T-helper 2 cell treated with Interferon-gamma antibody and Interleukin-4, amounts not matched to agents 5 μg/mL and 100 μg/mL, for 36 hours (primary cell): ENCODE data around the gene CPT1B.
A peak's percentile ranks its signal among the peaks of the same experiment; 100 is the strongest.

ENCODE experiments used
- DNase-seq: peaks from one replicate; pipeline ENCODE4 v3.0.0; 2021; ENCODE audit warnings: low spot score
- H3K27ac Mint-ChIP-seq: one replicate; pipeline ENCODE4 v1.8.0; 2021; ENCODE audit warnings: mild to moderate bottlenecking, mixed read lengths
- H3K27me3 Mint-ChIP-seq: one replicate; pipeline ENCODE4 v1.8.0; 2021; ENCODE audit warnings: low read depth, mixed read lengths
- H3K36me3 Mint-ChIP-seq: one replicate; pipeline ENCODE4 v1.8.0; 2021; ENCODE audit warnings: low read depth, mixed read lengths
- H3K4me1 Mint-ChIP-seq: one replicate; pipeline ENCODE4 v1.8.0; 2021; ENCODE audit warnings: low read depth, mixed read lengths
- H3K4me3 Mint-ChIP-seq: one replicate; pipeline ENCODE4 v1.8.0; 2022; ENCODE audit warnings: mild to moderate bottlenecking, moderate library complexity, mixed read lengths
- H3K9me3 Mint-ChIP-seq: one replicate; pipeline ENCODE4 v1.8.0; 2021; ENCODE audit warnings: mixed read lengths

The CPT1B gene

DNA sequence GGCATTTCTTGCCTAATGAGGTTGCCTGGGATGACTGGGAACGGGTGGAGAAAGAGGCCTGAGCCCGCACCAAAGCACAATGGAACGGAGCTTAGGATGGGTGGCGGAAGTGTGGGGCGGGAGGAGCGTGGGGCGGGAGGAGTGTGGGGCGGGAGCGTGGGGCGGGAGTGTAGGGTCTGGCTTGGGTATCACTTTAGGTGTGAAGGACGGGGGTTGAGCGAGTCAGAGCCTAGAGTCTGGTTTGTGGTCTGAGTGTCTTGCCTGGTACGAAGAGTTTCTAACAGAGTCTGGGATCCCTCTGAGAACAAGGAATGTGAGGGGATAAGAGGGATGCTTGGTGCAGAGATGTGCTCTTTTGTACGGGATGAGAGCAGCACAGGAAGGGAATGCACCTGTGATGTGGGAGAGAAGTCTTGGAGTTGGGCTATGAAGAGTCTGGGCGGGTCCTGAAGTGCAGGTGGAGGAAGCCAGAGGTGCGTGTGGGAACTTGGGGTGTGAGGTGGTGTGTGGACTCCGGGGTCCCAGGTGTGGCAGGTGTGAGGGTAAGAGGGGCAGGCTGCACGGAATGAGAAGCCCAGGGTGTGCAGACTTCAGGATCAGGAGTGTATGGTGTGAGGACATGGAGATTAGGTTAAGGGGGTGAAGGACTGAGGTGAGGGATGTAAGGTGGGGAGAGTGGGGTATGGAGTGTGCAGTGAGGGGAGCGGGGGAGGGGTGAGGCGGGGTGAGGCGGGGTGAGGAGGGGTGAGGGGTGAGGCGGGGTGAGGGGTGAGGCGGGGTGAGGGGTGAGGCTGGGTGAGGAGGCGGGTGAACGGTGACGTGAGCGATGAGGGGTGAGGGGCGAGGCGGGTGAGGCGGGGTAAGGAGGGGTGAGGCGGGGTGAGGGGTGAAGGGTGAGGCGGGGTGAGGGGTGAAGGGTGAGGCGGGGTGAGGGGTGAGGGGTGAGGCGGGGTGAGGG is 16.5 kb downstream of the CPT1B start:
- H3K4me1 Mint-ChIP-seq = peaks cover 19% of the 10 kb centered on the region
- no peaks in the 10 kb centered on the region for H3K9me3 Mint-ChIP-seq
- peaks cover 24% of the 10 kb centered on the region for H3K27me3 Mint-ChIP-seq
- H3K4me3 Mint-ChIP-seq = peak overlapping the region; percentile 56
- H3K27ac Mint-ChIP-seq = peak overlapping the region; percentile 71
- no peaks in the 10 kb centered on the region for H3K36me3 Mint-ChIP-seq
- DNase-seq = no peak

DNA sequence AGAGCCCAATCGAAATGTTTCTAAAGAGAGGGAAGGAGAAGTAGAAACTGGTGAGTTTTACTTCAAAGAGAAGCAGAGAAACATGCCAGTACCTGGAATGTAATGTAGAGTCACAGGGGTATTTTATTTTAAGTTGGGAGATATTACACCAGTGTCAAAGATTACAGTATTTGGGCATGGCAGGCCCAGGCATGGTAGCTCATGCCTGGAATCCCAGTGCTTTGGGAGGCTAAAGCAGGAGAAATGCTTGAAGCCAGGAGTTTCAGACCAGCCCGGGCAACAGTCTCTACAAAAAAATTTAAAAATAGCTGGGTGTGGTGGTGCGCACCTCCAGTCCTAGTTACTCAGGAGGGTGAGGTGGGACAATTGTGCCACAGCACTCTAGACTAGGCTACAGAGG is 18.2 kb downstream of the CPT1B start:
- Mint-ChIP-seq H3K4me1 (peaks cover 19% of the 10 kb centered on the region), H3K9me3 (no peaks in the 10 kb centered on the region), H3K36me3 (no peaks in the 10 kb centered on the region), H3K4me3 (no peak overlapping the region), H3K27ac (no peak overlapping the region), H3K27me3 (peaks cover 29% of the 10 kb centered on the region)
- no peak for DNase-seq

- DNase-seq = no peak
- Mint-ChIP-seq H3K4me3 (no peak overlapping the region), H3K9me3 (no peaks in the 10 kb centered on the region), H3K27me3 (peaks cover 20% of the 10 kb centered on the region), H3K4me1 (peaks cover 6% of the 10 kb centered on the region), H3K27ac (no peak overlapping the region), H3K36me3 (no peaks in the 10 kb centered on the region)
These were observed 21.5 kb downstream of the CPT1B start for GRCh38 chr22:50556703-50557102.

GRCh38 chr22:50553310-50553709 is 24.9 kb downstream of the CPT1B start:
- Mint-ChIP-seq H3K27me3 (peaks cover 6% of the 10 kb centered on the region), H3K4me3 (no peak overlapping the region), H3K4me1 (peaks cover 2% of the 10 kb centered on the region), H3K9me3 (no peaks in the 10 kb centered on the region), H3K27ac (no peak overlapping the region), H3K36me3 (no peaks in the 10 kb centered on the region)
- no peak for DNase-seq

DNA sequence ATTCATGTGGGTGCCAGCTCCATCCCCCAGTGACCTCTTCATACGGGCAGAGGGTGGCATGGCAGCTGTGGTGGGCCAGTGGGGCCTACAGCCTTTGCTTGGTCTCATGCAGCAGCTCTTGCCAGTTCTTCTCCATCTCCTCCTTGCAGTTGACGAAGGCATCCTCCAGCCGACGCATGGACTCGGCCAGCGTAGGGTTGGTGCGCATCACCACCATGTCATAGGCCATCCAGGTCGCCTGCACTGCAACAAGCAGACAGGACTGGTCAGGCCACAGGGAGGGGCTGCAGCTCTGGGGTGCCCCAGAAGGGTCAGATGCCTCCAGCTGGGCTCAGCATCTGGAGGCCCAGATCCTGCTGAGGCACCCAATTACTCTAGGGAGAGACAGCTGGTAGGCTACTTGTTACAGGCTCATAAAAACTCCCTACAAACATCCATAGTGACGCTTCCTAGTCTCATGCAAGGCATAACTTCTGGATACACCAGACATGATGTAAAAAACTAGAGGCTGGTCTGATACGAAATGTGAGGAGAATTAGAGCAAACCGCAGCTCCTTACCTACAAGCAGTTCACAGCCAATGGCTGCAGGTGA is 27.0 kb downstream of the CPT1B start:
- peaks cover 5% of the 10 kb centered on the region for H3K4me1 Mint-ChIP-seq
- H3K27ac Mint-ChIP-seq = no peak overlapping the region
- H3K9me3 Mint-ChIP-seq = no peaks in the 10 kb centered on the region
- H3K36me3 Mint-ChIP-seq = no peaks in the 10 kb centered on the region
- H3K27me3 Mint-ChIP-seq = peaks cover 1% of the 10 kb centered on the region
- DNase-seq = no peak
- H3K4me3 Mint-ChIP-seq = no peak overlapping the region

DNA sequence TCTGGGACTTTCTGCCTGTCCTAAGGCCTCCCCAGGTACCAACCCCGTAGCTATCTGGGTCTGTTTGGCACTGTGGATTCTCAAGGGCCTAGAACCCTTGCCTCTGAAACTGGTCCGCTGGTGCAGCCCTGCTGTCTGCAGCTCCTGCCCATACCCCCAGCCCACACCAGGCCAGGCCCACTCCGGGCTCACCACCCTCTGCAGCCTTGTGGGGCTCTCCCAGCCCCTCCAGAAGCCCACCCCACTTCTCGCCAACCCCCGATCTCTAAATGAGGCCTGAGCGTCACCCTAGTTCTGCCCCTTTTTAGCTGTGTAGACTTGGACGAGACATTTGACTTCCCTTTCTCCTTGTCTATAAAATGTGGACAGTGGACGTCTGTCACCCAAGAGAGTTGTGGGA is 27.8 kb downstream of the CPT1B start:
- H3K4me3 Mint-ChIP-seq = peak overlapping the region; percentile 70
- H3K36me3 Mint-ChIP-seq = no peaks in the 10 kb centered on the region
- no peaks in the 10 kb centered on the region for H3K27me3 Mint-ChIP-seq
- H3K9me3 Mint-ChIP-seq = no peaks in the 10 kb centered on the region
- H3K4me1 Mint-ChIP-seq = peaks cover 11% of the 10 kb centered on the region
- DNase-seq = no peak
- H3K27ac Mint-ChIP-seq = peak overlapping the region; percentile 79

DNA sequence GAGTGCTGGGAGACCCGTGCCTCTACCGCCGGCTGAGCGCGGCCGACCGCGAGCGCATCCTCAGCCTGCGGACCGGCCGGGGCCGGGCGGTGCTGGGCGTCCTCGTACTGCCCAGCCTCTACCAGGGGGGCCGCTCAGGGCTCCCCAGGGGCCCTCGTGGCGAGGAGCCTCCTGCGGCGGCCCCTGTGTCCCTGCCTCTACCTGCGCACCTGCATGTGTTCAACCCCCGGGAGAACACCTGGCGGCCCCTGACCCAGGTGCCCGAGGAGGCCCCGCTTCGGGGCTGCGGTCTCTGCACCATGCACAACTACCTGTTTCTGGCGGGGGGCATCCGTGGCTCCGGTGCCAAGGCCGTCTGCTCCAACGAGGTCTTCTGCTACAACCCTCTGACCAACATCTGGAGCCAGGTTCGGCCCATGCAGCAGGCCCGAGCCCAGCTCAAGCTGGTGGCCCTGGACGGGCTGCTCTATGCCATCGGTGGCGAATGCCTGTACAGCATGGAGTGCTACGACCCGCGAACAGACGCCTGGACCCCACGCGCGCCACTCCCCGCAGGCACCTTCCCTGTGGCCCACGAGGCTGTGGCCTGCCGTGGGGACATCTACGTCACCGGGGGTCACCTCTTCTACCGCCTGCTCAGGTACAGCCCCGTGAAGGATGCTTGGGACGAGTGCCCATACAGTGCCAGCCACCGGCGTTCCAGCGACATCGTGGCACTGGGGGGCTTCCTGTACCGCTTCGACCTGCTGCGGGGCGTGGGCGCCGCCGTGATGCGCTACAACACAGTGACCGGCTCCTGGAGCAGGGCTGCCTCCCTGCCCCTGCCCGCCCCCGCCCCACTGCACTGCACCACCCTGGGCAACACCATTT is 29.1 kb downstream of the CPT1B start:
- Mint-ChIP-seq H3K27ac (peak overlapping the region; percentile 71), H3K4me1 (peaks cover 23% of the 10 kb centered on the region), H3K27me3 (no peaks in the 10 kb centered on the region), H3K4me3 (peak overlapping the region; percentile 69), H3K9me3 (no peaks in the 10 kb centered on the region), H3K36me3 (no peaks in the 10 kb centered on the region)
- DNase-seq = no peak

- DNase-seq = no peak
- Mint-ChIP-seq H3K27ac (peak overlapping the region; percentile 84), H3K4me3 (peak overlapping the region; percentile 50), H3K27me3 (no peaks in the 10 kb centered on the region), H3K36me3 (no peaks in the 10 kb centered on the region), H3K4me1 (peaks cover 23% of the 10 kb centered on the region), H3K9me3 (no peaks in the 10 kb centered on the region)
These were observed 29.9 kb downstream of the CPT1B start for GRCh38 chr22:50548040-50548920.

DNA sequence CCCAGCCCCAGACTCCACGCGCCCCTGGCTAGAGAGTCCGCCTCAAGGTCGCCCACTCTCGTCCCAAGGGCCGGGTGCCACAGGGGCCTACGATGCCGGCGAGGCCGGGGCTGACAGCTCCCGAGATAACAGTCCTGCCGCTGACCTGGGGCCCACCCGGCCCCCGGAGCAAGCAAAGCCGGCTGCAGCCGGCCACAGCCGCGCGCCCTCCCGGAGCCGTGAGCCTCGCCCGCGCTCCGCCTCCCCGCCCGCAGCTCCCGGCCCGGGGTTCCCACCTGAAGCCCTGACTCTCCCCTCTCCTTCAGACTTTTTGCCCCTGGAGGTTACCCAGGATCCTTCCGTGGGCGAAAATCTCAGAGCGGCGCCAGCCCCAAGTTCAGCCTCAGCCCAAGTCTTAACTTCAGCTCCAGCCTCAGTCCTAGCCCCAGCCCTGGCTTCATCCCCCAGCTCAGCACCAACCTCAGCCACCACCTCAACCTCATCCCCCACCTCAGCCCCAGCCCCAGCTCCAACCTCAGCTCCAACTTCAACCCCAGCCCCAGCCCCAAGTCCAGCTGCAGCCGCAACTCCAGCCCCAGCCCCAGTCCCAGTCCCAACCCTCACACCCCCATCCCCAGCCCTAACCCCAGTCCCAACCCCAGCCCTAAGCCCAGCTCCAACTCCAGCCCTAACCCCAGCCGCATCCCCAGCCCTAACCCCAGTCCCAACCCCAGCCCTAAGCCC is 30.8 kb downstream of the CPT1B start:
- Mint-ChIP-seq H3K36me3 (no peaks in the 10 kb centered on the region), H3K27ac (peak overlapping the region; percentile 72), H3K27me3 (no peaks in the 10 kb centered on the region), H3K9me3 (no peaks in the 10 kb centered on the region), H3K4me3 (peak overlapping the region; percentile 36), H3K4me1 (peaks cover 26% of the 10 kb centered on the region)
- DNase-seq = no peak

DNA sequence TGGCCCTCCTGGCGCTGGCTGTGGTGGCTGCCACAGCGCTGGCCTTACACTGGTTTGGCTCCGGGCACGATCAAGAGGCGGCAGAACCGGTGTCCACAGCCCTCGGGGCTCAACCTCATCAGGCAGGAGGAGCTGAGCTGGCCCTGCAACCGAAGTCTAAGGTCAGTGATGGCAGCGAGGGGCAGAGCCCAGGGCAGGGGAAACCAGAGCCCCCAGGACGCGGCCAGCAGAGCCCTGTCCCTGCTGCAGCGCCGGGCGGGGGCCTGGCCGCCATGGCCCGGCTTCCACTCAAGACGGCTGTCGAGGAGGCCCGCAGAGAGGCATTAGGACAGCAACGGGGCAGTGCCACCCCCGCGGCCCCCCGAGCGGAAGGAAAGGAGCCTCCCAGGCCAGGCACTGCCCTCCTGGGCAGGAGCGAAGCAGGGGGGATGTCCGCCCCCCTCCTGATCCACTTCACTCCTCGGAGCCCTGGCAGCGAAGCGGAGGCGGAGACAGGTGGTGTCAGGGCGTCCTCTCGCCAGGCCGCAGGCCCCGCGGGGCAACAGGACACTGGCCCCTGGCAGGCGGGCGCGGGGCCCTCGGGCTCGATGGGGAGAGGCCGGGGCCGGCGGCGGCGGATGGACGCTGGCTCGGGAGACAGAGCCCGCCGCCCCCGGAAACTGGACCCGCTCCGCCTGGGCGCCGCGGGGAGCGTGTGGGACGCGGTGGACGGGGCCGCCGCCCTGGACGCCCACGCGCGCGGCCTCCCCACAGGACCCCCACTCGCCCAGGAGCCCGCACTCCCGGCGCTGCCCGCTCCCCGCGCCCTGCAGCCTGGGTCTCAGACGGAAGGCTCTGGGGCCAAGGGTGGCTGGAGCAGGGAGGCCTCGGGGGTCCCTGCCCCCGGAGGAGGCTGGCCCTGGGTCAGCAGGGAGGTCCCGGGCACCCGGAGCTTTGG is 31.6 kb downstream of the CPT1B start:
- DNase-seq = no peak
- Mint-ChIP-seq H3K4me3 (peak overlapping the region; percentile 38), H3K9me3 (no peaks in the 10 kb centered on the region), H3K36me3 (no peaks in the 10 kb centered on the region), H3K4me1 (peaks cover 32% of the 10 kb centered on the region), H3K27ac (no peak overlapping the region), H3K27me3 (no peaks in the 10 kb centered on the region)

DNA sequence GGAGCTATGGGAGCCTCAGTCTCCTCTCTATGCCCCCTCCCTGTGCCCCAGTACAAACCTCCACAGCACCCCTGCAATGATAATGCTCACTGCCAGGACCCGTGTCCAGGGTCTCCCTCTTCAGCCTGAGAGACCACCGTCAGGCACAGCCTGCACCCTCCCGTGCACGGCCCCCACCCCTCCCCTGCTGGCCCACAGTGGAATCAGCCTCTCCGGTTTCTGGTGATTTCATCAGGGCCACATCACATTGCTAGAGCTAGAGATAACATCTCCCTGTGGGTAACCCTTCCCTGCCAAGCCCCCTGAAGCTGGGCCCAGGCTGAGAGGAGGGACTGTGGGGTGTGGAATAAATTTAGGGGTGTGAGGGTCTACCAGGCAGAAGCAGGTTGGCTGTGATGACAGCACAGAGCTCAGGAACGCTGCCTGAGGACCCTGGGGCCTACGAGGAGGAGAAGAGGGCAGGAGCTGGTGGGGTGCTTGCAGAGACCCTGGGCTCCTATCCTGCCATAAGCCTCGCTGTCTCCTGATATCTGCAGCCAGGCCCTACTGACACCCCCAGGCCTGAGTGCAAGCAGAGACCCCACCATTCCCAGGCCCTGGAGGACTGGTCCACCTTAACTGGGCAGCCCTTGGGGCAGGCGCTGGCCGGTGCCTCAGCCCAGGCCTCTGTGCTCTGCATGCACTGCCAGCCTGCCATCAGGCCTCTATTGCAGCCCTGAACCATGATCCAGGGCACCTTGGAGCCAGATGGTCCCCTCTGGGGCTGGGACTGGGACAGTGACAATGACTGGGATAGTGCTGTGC is 32.5 kb downstream of the CPT1B start, which contains the start of gene KLHDC7B:
Gene KLHDC7B, plus strand, starts transcription at position 378 of the 804 bp plus-strand sequence. Its CDS starts 345 bp downstream, at position 723.
- Mint-ChIP-seq H3K4me3 (peak within 1 kb of the TSS; percentile 67), H3K4me1 (peaks cover 41% of the 10 kb centered on the region), H3K36me3 (no peaks in the 10 kb centered on the region), H3K27ac (peak within 1 kb of the TSS; percentile 84), H3K27me3 (no peaks in the 10 kb centered on the region), H3K9me3 (no peaks in the 10 kb centered on the region)
- no peak for DNase-seq
